NCI-H69 (cell line): ENCODE results near the gene SCAMP1.

Experiments used
- DNase-seq: peaks from one replicate; lab custom pipeline; 2025; lab: John Stamatoyannopoulos, UW

SCAMP1 gene

DNA sequence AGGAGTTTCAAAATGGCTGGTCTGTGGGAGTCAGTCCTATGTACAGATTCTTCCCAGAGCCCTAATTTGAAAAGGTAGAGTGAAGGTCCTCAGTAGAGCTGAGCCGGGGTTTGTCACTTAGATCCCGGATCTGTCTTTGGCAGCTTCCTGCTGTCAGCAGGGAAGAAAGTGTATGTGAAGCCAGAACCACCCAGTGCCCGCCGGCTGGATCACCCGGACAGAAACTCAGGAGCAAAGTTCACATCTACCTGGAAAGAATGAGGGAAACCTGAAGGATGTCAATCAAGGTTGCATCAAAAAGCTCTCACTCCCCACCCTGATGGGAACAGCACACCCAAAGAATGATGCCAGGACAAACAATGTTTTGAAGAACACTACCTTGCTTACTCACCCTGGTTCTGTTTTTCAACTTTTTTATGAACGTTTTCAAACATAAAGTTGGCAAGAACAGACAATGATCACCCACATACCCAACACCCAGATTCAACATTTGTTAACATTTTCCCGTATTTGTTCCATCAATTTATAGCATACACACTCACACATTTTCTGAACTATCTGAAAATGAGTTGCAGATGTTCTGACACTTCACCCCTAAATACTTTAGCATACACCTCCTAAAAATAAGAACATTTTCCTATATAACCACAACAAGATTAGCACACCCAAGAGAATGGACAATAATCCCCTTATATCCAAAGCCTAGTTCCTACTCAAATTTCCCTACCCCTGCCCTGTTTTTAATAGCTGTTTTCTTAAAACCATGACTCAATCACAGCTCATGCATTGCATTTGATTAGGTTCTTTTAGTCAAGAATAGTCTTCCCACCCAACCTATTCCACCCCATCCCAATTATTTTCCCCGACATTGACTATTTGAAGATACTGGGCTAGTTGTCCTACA lies 154.3 kb downstream of the SCAMP1 start:
- no peak for DNase-seq

DNA sequence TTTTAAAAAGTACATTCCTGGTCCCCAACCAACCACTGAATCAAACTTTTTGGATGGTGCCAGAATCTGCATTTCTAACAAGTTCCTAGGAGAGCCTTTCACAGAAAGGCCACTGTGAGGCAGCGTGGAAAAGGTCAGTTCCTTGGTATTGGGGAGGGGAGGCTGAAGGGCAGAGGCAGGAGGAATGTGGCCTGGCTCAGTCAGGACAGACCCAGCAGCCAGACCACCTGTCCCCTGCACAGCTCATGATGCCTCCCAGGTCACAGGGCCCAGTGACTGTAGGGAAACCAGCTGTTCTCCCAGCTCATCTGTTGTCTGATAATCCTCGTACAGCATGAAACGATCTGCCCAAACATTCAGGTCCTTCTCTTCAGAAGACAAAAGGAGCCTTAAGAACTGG lies 155.3 kb downstream of the SCAMP1 start:
- no peak for DNase-seq

DNA sequence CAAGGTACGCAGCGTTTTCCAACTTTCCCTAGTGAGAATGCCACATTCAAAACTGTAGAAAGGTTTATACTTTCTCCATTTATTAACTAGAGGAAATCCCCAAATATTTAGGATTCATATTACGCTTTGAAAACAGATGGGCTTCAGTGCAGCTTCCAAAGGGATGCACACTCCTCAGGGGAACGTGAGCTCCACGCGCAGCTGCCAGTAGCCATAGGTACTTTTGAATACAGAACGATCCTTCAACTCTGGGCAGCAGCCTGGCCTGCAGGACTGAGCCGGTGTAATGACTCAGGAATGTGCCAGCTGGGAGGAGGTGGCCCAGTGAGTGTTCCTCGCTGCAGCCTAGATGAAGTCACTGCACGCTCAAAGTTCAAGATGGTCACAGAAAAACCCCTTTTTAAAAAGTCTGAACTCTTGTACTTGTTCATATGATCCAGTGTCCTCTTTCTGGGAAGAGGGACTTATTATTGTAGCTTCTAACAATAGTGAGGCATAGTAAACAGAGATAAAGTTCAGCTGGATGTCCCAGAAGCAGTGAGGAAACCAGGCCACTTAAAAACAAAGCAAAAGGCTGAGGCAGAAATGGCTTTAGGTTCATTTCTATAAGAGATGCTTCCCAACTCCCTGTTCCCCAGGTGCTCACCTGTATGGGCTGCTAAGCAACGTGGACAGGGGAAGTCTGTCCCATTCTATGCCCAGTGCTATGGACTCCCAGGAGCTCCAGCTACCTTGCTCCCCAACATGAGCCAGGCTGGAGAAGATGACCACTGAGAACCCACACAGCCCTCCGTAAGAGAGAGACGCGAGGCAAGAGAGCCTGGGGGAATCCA lies 158.2 kb downstream of the SCAMP1 start:
- no peak for DNase-seq

DNA sequence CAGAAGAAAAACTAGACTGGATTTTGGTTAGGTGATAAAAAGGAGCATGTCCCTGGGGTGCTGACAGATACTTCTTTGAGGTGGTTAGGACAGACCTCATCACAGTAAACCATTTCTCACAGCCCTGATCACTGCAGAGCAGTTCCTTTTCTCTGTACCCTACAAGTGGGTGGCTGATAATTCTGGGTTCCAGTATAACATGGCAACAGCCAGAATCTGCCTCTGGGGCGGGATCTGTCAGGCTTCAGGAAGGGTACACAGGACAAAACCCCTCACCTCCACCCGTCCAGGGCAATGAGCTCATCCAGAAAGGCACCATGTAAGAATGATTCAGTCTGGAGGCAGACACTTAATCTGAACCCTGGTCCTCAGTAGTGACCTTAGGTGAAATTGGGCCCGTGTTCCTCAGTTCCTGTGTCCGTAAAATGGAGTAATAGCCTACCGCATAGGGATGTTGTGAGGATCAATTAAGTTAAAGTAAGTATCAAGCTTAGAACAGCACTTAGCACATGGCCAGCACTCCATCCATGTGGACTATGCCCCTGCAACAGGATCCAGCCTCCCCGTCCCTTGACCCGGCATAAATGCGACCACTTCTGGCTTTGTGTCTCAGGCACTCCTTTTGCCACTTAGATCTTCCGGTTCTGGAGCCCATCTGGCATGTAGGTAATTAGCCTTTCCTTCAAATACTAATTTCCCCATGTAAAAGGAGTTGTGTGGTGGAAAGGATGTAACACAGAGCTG lies 159.0 kb downstream of the SCAMP1 start:
- no peak for DNase-seq

DNA sequence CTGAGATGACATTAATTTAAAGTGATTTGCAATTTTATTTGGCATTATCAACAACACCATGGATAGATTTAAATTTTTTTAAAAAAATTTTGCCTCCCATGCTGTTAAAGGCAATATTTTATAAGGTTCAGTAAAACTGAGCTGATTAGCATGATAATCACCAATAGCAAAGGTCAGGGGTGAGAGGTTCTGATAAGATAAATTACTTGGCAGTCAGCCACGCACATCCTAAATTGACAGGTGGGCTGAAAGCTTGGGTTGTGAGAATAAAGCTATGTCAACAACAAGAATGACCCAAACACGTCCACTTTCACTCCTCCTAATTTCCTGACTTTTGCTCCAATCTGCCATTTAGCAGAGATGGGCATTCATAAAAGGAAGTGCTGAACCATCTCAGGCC lies 161.0 kb downstream of the SCAMP1 start:
- peak; percentile 19 for DNase-seq

DNA sequence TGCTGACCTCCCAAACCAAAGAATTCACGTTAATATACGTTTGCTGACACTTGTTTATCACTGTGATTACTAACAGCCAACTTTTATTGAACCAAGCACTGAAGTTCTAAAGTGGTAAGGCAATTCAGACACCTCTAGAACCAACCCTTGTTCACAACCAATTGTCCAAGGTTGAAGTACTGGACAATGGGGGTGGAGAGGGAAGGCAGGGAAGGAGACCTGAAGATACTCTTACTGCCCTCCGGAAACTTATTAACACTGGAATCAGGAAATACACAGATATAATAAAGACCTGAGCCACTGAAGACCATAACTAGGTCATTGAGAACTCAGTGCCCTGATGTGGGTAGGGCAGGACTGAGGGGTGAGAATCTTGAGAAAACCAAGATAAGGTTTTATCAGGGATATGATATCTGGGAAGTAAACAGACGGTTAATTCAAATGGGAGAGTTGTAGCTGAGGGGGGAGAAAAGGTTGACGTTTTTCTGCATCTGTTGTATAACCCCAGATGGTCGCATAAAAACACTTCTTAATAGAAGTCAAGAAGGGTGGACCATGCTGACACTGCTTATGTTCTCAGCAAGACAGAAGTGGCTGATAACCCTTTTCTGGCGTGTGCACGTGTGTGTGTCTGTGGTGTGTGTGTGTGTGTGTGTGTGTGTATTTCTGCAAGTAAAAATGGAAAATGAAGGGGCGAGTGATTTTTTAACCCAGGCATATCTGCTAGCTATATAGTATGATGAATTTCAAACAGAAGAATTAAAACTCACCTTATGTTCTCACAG lies 162.3 kb downstream of the SCAMP1 start:
- no peak for DNase-seq

DNA sequence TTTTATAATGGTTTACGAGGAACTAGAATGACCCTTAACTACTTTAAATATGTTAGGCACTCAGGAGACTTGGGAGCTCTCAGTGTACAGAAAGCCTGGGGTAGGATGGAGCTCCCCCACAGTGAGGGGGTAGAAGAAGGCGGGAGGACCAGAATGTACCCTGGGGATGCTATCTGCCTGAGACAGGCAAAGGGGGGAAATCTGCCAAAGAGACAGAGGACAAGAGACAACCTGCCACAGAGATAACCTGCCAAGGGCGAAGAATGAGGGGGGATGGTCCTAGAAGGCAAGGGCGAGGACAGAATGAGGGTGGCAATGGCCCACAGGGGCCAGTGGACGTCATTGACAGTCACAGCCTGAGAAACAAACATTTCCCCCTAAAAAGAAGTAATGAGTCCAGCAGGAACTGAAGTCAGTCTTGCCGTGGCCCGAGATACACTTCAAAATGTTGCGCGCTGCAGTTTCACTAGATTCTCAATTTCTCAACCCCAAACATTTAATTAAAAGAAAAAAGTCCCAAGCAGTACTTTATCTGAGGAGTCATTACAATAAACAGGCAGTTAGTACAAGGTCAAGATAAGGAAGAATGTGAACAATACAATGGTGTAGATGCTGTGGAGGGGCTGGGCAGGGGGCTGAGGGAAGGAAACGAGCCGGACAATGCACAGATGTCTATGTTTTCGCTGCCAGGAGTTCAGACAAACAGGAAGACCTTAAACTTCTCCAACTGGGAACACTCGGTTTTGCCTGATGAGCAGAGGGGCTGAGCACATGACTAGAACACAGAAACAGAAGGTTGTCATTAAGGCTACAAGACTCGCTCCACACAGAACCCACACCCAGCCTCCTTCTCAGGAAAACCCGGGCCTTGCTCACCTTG lies 163.1 kb downstream of the SCAMP1 start:
- no peak for DNase-seq

DNA sequence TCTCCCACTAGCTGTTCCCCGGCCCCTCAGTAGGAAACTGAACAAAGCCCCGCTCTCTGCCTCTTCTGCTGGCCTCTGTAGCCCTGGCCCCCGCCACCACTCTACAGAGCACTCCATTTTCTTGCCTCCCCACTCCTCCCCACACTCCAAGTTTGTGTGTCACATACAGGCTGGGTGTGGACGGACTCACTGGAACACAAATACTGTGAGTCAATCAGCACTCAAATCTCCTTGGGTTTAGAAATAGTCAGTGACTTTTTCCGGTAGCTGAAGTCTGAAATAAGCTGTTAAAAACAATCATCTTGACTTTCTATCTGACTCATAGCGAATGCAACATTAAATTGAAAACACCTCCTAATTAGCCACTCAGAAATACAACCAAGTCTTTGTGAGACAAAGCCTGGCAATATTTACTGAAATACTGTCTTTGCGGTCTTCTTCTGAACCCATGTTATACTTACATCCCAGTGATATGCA lies 165.7 kb downstream of the SCAMP1 start:
- no peak for DNase-seq

DNA sequence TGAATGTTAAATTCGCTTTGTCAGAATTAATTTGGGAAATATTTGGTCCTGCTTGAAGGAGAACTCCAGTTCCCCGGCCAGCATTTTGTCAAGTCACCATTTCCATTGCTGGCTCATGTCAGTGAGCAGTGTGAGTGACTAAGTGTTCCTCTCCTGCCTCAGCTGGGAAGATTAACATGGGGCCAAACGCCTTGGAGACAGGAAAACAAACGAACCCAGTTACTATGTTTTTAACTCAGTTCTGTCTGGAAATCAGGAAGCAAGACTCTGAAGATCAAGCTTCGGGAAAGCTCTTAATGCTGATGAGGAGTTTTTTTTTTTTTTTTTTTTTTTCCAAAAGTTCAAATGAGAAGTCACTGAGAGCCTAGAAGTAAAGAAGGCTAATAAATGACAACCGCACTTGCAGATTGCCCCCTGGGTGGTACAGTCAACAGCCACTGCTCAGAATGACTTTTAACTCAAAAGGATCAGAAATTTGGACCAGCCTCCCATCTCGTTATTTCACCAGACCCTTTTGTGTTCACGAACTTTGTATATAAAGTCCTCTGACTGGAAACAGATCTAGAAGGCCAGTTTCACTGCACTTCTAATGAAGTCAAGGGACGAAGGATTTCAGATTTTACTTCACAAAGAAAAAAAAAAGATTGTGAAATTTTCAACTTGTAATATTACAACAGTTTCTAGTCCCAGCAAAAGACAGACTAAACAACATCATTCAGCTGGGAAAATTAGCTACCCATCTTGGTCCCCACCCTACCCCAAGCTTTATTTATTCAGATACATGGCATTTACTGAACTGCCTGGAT lies 166.8 kb downstream of the SCAMP1 start:
- no peak for DNase-seq

DNA sequence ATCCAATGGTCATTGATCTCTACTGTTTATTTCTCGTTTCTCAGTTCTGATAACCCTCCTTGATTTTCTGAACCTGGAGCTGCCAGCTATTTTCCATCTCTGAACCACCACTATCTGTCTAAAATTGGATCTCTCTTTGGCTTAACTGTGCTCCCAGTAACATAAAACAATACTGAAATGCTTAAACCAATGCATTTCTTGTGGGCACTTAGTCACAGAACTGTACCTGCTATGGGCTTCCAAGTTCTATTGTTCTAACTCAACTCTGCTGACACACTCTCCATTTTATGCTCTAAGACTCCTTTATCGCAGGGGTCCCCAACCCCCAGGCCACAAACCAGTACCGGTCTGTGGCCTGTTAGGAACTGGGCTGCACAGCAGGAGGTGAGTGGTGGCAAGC lies 167.5 kb downstream of the SCAMP1 start:
- DNase-seq = no peak
